Endodermal cell (in vitro differentiated cells): ENCODE data around the gene SORCS1. TPM values are rescaled to one million over a fixed set of nuclear protein-coding genes. Genes with fewer than 3 reads are reported as not detected.
A peak's percentile ranks its signal among the peaks of the same experiment; 100 is the strongest.

ENCODE experiments used
- DNase-seq: peaks from one replicate; pipeline ENCODE4 v3.0.0-alpha.2; 2017
- H3K27ac ChIP-seq: 2 replicates; pipeline ENCODE4 v1.5.1; 2013; ENCODE audit warnings: mild to moderate bottlenecking, low read depth, low read length, moderate library complexity
- H3K27me3 ChIP-seq: 2 replicates; pipeline ENCODE4 v1.6.1; 2013; ENCODE audit warnings: mild to moderate bottlenecking, low read length, moderate library complexity; ENCODE audit not compliant: insufficient read depth, control insufficient read depth, poor library complexity, severe bottlenecking
- H3K36me3 ChIP-seq: 2 replicates; pipeline ENCODE4 v1.7.0; 2013; ENCODE audit warnings: mild to moderate bottlenecking, low read length, moderate library complexity; ENCODE audit not compliant: control insufficient read depth, insufficient read depth
- H3K4me1 ChIP-seq: one replicate; pipeline ENCODE4 v1.7.0; 2013; ENCODE audit warnings: low read length; ENCODE audit not compliant: control insufficient read depth, insufficient read depth
- H3K4me3 ChIP-seq: 2 replicates; pipeline ENCODE4 v1.5.1; 2013; ENCODE audit warnings: mild to moderate bottlenecking, low read length, moderate library complexity
- H3K9ac ChIP-seq: 2 replicates; pipeline ENCODE4 v1.6.1; 2013; ENCODE audit warnings: mild to moderate bottlenecking, low read length, moderate library complexity; ENCODE audit not compliant: poor library complexity, severe bottlenecking; ENCODE audit errors: extremely low read depth
- H3K9me3 ChIP-seq: 2 replicates; pipeline ENCODE4 v1.6.1; 2013; ENCODE audit warnings: mild to moderate bottlenecking, low read length, moderate library complexity; ENCODE audit not compliant: control insufficient read depth
- H3K27ac Mint-ChIP-seq: 2 replicates; pipeline ENCODE4 v1.8.0; 2020; ENCODE audit warnings: mixed read lengths
- H3K27me3 Mint-ChIP-seq: 2 replicates; pipeline ENCODE4 v1.8.0; 2021; ENCODE audit warnings: mild to moderate bottlenecking, mixed read lengths; ENCODE audit not compliant: insufficient read depth
- H3K36me3 Mint-ChIP-seq: 2 replicates; pipeline ENCODE4 v1.8.0; 2020; ENCODE audit warnings: low read depth, mixed read lengths
- H3K4me1 Mint-ChIP-seq: 2 replicates; pipeline ENCODE4 v1.8.0; 2020; ENCODE audit warnings: mixed read lengths
- H3K4me3 Mint-ChIP-seq: 2 replicates; pipeline ENCODE4 v1.8.0; 2020; ENCODE audit warnings: mild to moderate bottlenecking, moderate library complexity, mixed read lengths
- H3K9me3 Mint-ChIP-seq: 2 replicates; pipeline ENCODE4 v1.8.0; 2020; ENCODE audit warnings: mild to moderate bottlenecking, mixed read lengths
- CTCF ChIP-seq: fragments of 200-600 bp; sonication (generic); conservative IDR thresholded peaks from 2 replicates; pipeline ENCODE4 v1.5.0; 2021; ENCODE audit warnings: antibody characterized with exemption, mild to moderate bottlenecking
- WGBS, 2 experiments: methylation state at CpG; one replicate each; pipeline versions ENCODE4 v1.1.5 to v1.1.7; 2013; ENCODE audit warnings: missing lambda C conversion rate in 2 of 2, mixed read lengths in 1 of 2; ENCODE audit not compliant: insufficient coverage in 1 of 2, insufficient read length in 1 of 2; 5-methylcytosine and 5-hydroxymethylcytosine counted together
- total RNA-seq, 2 donors: library from RNA; stranded (reverse); fragmentation: NEBNext Ultra II Directional in 1 of 2; extraction: Animal tissue kit (Norgen Biotek cat#: 25700) in 1 of 2; gene quantifications; 2 replicates in 1 of 2; 3 replicates in 1 of 2; pipeline ENCODE4 v1.2.1, GENCODE V29; 2021

Gene SORCS1
- total RNA-seq, 2 donors from 2014 or later, result 57.4 to 79.6 TPM

- Histone ChIP-seq H3K27ac (no peak overlapping the region), H3K9me3 (no peaks in the 10 kb centered on the region), H3K4me3 (no peak overlapping the region), H3K27me3 (no peaks in the 10 kb centered on the region), H3K36me3 (peaks cover 18% of the 10 kb centered on the region), H3K9ac (no peak overlapping the region), H3K4me1 (no peaks in the 10 kb centered on the region)
- Mint-ChIP-seq H3K27ac (no peak overlapping the region), H3K4me1 (peaks cover 28% of the 10 kb centered on the region), H3K4me3 (peak overlapping the region; percentile 19), H3K27me3 (peaks cover 8% of the 10 kb centered on the region), H3K9me3 (no peaks in the 10 kb centered on the region), H3K36me3 (peaks cover 8% of the 10 kb centered on the region)
- WGBS, 2 experiments, result 51 to 75% methylated on average over 2 to 9 of the region's 9 CpGs
- peak; percentile 82 for DNase-seq
- no peak for TF ChIP-seq CTCF
These were observed 587.2 kb downstream of the SORCS1 start for GRCh38 chr10:106577266-106577665.

GRCh38 chr10:106576534-106576933 lies 588.0 kb downstream of the SORCS1 start:
- Histone ChIP-seq H3K27me3 (no peaks in the 10 kb centered on the region), H3K27ac (no peak overlapping the region), H3K4me1 (no peaks in the 10 kb centered on the region), H3K9ac (no peak overlapping the region), H3K4me3 (no peak overlapping the region), H3K9me3 (no peaks in the 10 kb centered on the region), H3K36me3 (peaks cover 18% of the 10 kb centered on the region)
- Mint-ChIP-seq H3K27me3 (peaks cover 8% of the 10 kb centered on the region), H3K36me3 (peaks cover 8% of the 10 kb centered on the region), H3K27ac (no peak overlapping the region), H3K9me3 (no peaks in the 10 kb centered on the region), H3K4me3 (no peak overlapping the region), H3K4me1 (peaks cover 28% of the 10 kb centered on the region)
- DNase-seq, result no peak
- TF ChIP-seq CTCF, result no peak
- 89% methylated on average over 4 of the region's 4 CpGs; no CpG with 5 or more reads in 1 of the 2 experiments for WGBS, 2 experiments

GRCh38 chr10:106573106-106573505 lies 591.4 kb downstream of the SORCS1 start:
- no peak overlapping the region for H3K27ac ChIP-seq
- H3K36me3 ChIP-seq, result peaks cover 8% of the 10 kb centered on the region
- Mint-ChIP-seq H3K4me3 (no peak overlapping the region), H3K4me1 (peaks cover 36% of the 10 kb centered on the region), H3K27ac (no peak overlapping the region), H3K36me3 (peaks cover 8% of the 10 kb centered on the region), H3K9me3 (no peaks in the 10 kb centered on the region), H3K27me3 (peaks cover 3% of the 10 kb centered on the region)
- no peak for TF ChIP-seq CTCF
- DNase-seq, result peak; percentile 49
- H3K4me1 ChIP-seq, result no peaks in the 10 kb centered on the region
- H3K27me3 ChIP-seq, result no peaks in the 10 kb centered on the region
- H3K4me3 ChIP-seq, result no peak overlapping the region
- no peak overlapping the region for H3K9ac ChIP-seq
- WGBS, 2 experiments, result 87 to 92% methylated on average over 4 to 5 of the region's 5 CpGs
- no peaks in the 10 kb centered on the region for H3K9me3 ChIP-seq
